GM19467 (cell line): ENCODE data around the gene KAZN.

Experiments used
- ATAC-seq: cut with Tn5 transposase; IDR thresholded peaks from one replicate; pipeline ENCODE4 v1.9.1; 2021; ENCODE audit warnings: mild to moderate bottlenecking, moderate library complexity; ENCODE audit not compliant: unreplicated experiment

The KAZN gene

DNA sequence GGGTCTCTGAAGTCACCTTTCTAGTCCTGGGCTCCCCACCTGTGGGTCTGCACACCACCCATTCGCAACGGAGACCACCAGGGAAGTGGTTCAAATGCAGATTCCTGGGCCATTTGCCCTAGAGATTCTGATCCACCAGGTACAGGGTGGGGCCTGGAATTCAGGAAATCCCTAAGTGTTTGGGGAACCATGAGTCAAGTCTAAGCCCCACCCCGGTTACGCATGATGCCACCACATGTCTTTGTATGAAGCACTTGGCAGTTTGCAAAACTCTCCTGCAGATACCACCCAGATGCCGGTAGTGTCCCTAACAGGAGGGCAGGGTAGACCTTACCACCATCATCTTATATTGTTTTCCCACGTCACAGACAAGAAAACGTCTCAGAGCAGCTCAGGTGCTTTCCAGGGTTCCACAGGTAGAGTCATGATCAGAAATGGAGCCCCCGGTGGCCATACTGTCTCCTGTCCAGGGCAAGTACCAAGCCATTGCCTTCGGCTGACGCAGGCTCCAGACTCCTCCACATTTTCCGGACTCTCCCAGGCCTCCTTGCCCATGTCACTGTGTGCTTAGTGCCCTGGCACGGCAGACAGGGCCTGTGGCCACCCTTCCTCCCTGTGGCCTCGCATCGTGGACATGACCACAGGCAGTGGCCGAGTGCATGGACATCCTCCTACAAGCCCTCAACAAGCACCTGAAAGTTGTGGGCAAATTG, 465.9 kb downstream of the KAZN start:
- ATAC-seq, result no peak

DNA sequence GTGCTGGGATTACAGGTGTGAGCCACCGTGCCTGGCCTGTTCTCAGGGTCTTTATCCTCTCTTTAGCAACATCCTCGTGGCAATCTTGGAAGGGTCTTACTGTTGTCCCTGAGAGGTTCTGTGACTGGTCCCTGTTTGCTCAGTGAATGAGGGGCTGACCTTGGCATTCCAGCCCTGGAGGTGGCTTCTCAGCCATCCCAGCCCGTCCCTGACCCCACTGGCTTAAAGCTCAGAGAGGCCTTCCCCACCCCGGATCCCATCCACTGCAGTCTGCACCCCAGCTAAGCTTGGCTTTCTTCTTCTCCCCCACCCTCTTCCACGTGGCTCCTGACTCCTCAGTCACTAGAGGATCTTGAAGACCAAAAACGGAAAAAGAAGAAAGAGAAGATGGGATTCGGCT, 466.8 kb downstream of the KAZN start:
- ATAC-seq, result no peak

DNA sequence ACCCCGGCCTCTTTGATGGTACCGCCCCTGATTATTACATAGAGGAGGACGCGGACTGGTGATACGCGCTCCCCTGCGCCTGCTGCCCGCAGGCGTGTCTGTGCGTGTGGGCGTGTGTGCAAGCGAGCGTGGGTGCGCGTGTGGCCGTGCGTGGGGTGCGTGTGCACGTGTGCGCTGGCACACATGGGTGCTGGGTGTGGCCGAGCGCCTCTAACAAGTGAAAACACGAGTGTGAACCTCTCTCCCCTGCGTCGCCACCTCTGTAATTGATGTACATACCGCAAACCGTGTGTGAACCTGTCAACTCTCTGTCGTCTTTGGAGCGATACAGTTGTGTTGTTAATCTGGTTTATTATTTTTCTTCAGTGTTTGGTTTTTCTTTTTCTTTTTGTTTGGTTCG, 467.3 kb downstream of the KAZN start:
- ATAC-seq, result no peak

DNA sequence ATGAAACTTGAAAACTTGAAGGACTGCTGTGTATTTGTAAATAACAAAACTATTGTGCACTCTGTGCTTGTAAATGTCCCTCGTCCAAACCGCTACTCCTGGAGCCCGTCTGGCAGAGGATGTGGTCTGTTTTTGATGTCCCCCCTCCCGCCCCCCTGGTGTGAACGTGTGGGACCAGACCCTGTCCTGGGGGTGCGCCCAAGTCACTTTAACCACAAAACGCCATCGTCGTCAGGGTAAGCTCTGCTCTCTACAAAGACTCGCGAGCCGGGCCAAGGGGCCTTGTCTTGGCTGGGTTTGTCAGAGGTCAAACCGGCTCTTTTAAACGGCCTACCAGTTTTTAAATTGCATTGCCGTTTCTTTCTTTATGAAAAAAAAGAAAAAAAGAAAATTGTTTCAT, 467.7 kb downstream of the KAZN start:
- ATAC-seq, result no peak

DNA sequence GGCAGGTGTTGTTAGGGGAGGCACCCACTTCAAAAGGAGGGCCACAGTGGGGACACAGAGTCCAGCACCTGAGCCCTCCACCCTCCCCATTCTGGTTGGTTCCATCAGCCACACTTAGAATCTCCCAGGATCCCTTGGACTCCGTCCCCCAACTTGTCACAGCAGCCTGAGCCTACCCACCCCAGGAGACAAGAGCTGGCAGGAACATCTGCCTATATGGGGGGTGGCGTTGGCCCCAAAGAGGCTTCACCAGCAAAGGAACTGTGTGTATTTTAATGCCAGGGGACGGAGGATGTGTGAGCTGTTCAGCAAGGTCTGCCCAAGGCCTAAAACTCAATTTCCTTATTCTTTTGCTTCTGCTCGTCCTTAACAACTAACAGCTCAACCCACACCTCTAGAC, 468.7 kb downstream of the KAZN start:
- ATAC-seq, result no peak

DNA sequence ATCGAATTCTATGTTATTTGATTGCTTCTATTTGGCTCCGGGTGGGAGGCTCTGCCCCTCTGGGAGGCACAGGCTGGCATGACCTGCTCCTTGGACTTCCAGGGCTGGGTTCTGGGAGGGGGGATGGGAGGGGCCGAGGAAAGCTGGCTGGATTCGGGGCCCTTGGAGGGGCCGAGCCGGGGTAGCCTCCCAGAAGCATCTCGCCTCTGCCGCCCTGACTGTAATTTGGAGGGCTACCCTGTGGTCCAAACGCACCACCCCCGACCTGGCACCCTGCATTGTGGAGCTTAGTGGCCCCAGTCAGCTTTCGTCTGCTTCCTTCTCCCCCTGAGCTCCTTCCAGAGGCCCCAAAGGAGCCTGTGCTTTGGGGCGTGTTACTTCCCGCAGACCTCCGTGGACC, 469.7 kb downstream of the KAZN start:
- no peak for ATAC-seq

DNA sequence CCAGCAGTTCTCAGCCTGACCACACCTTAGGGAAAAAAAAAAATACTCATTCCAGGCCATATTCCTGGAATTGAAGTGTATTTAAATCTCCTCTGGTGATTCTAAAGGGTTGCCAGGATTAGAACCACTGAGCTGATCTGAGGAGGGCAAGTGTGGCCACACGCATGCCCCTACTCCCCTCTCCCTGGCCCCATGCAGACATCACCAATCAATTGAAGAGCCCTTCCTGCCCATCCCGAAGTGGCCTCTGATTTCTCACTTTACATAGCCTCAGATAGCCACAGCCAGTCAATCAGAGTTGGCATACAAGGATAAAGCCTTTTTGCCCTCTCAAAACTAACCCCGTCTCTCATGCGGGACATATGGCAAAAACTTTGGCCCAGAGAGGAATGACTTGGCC, 470.5 kb downstream of the KAZN start:
- no peak for ATAC-seq

DNA sequence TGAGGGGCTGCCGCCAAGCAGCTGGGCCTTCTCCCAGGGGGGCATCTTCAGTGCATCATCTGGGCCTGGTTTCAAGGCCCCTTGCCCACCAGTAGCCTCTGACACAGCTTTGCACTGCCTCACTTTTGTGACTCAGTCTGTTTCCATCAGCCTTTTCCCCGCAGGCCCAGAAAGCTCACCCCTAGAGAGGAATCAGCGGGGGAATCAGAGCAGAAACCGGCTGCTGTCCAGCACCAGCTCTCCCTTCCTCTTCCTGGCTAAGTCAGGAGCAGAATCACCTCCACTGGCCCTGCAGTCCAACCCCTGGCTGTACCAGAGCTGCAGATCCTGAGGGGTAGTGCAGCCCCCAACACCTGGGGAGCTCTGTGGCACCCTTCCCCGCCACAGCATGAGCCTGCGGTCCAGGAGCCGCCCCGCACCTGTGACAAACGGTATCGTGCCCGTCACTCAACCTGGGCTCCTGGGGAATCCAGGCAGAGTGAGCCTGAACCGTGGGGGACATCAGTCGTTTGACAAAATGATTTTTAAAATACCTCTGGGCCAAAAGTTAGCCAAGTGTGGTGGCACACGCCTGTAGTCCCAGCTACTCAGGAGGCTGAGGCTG, 471.8 kb downstream of the KAZN start:
- no peak for ATAC-seq

DNA sequence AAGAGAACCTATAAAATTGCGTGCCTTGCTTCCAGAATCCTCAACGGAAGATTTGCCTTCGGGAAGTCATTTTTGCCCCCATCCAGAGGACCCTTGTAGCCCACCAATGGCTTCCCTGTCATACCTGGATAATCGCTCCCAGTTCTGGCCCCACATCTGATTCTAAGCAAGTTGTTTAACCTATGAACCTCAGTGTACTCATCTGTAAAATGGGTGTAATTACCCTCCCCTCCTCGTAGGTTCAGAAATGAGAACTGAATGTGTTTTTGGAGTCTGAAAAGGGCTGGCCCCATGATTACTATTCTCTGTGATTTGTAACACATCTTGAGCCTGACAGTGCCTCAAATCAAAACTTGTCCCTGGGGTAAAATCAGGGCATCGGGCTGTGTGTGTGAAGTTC, 473.5 kb downstream of the KAZN start:
- ATAC-seq, result no peak

DNA sequence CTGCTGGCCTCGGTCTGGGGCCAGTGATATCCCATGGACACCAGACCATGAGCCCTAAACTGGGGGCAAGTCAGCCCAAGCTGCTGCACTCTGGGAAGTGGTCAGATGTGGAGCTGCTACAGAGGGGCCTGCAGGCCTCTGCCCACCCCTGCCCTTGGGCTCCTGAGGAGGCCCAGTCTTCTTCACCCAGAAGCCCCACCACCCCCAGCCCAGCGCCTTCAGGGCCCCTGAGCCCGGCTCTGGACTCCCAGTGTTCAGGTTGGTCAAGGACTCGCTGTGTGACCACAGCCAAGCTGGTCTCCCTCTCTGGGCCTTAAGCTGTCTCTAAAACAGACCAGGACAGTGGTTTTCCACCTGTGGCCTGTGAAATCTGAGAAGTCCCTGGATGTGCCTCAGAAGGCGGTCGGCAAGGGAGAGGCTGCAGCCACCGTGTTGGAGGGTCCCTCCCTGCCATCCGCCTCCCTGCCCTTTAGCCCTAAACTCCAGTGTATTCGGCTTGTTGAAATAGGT, 475.4 kb downstream of the KAZN start:
- no peak for ATAC-seq

DNA sequence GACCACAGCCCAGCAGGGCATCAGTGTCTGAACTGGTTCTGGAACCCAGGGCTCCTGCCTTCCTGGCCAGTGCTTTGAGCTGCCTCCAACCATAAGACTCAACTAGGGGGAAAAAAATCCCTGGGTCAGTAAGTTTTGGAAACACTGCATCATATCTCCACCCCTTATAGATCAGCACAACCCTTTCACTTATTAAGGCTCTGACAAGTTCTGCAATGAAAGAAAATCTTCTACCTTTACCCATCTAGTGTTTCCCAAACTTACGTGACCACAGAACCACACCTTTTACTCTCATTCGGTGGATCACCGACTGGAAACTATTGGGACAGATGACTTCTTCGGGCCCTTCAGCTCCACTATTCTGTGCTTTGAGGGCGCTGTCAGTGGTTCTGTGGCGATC, 476.7 kb downstream of the KAZN start:
- no peak for ATAC-seq

DNA sequence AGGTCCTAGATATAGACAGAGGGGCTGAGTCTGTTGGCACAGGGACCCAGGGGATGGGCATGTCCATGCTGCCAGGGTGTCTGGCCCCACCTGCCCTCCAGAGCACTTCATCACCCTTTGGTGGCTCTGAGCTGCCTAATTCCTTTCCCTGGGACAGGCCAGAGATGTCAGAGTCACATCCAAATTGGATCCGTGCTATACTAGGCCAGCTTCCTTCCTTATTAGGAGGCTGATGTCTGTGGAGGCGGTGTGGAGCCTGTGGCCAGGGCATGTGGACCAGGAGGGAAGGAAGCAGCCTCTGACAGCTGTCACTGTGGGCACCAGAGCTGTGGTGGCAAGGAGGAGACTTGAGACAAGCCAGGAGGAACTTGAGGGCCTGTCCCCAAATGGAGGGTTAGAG, 477.3 kb downstream of the KAZN start:
- ATAC-seq, result no peak

DNA sequence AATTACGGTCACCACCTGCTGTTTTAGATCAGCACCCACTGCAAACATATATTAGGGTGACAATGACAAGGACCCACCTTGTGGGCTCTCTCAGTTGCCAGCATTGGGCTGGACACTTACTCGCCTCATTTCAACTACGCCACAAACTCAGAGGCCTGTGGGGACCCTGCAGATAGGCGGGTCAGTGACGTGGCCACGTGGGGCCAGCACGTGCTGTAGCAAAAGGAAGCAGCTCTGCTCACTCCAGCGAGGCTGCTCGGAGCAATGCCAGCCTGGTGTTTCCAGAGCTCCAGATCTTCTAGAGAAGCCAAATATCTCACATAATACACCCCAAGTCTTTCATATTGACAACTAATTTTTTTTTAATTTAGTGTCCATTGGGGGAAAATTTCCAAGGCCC, 478.3 kb downstream of the KAZN start:
- ATAC-seq, result no peak

DNA sequence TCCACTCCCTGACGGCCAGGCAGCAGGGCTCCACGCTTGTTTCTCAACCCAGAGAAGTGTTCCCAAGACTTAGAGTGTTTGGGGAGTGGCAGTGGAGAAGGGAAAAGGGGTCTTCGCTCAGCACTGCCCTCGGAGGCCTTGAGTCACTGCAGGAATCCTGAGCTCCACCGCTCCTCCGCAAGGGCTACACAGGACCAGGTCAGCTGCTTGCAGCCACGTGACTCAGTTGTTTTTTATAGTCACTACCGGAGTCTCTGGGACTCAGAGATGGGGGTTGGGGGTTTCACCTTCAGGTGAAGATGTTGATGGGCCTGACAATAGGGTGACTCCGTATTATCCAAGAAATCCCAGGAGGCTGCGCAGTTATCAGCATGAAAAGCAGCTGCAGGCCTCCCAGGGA, 478.9 kb downstream of the KAZN start:
- no peak for ATAC-seq

DNA sequence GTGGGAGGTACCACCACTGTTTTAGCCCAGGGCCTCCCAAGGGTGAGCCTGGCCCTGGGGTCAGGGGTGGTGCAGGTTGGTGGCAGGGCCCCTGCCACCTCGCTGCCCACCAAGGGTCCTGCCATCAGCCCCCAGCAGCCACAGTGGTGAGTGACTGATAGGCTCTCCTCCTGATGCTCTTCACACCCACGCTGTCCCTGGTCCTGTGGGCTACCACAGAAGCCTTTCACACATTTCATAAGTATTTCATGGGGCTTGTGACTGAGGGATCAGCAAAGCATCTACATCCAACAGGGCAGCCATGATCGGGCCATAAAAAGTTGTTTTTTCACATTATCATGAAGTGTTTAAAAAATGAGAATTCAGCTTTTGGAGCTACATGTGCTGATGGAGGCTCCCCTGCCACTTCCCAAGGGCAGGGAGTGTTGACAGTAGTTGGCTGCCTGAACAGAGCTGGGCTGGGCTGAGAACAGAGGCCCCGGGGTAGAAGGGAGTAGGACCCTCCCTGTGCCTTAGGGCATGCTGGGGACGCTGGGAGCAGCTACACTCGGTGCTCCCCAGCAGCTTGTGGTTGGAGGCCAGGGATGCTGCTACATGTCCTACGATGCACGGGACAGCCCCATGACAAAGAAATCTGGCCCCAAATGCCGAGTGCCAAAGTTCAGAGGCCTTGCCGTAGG, 482.0 kb downstream of the KAZN start:
- ATAC-seq, result no peak

DNA sequence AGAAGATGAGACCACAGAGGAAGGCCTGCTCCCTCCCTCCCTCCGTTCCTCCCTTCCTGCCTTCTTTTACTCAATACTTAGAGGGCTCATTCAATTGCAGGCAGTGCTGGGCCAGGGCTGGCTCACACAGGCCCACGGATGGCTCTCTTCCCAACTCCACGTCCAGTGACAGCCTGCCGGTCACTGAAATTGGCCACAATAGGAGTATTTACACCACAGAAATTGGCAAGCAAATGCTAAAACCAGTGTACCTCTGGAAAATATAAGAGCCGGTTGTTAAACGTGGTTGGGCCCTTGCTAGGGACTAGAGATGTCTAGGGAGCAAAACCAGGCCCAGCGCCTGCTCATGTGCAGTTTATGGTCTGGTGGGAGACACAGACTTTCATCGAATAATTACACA, 482.6 kb downstream of the KAZN start:
- no peak for ATAC-seq

DNA sequence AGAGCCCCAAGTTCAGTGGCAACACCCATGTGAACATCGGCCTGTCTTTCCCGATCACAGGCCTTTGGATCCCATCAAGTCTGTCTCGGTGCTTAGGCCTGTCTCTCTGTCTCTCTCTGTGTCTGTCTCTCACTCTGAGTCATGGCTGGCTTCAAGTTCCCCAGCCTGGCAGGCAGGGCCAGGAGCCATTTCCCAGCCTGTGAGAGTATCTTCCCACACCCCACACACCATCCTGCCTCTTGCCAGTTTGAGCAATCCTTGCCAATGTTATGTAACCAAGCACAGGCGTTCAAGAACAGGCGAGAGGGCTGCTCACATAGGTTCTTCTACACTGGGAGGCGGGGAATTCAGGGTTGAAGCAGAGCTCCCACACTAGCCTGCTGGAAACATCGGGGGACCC, 485.1 kb downstream of the KAZN start:
- no peak for ATAC-seq

DNA sequence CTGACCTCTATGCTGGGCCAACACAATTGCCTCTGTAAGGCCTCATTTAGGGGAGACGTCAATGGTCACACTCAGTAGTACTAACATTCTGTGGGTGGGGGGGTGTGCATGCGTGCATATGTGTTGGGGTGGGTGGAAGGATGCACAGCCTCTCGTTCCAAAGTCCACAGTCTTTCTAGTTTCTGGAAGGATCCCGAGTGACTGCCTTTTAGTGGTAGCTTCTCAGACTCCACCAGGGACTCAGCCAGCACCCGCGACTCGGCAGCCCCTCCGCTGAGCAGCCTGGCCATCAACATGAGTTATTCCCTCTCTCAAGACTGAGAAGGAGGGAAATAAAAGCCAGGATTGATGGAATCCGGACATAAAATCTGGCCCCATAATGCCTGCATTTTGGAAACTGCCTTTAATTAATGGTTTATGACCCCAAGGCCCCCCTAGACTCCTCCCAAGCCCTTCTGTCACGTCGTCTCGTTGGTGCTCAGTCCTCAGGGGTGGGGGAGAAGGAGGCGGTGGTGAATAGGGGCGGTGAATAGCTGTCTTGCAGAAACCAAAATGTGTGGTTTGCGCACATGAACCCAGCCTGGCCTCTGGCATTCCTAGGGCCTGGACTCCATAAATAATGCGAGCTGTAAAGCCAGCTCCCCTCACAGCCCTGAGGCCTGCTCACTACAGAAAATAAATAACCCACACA, 489.9 kb downstream of the KAZN start:
- no peak for ATAC-seq

DNA sequence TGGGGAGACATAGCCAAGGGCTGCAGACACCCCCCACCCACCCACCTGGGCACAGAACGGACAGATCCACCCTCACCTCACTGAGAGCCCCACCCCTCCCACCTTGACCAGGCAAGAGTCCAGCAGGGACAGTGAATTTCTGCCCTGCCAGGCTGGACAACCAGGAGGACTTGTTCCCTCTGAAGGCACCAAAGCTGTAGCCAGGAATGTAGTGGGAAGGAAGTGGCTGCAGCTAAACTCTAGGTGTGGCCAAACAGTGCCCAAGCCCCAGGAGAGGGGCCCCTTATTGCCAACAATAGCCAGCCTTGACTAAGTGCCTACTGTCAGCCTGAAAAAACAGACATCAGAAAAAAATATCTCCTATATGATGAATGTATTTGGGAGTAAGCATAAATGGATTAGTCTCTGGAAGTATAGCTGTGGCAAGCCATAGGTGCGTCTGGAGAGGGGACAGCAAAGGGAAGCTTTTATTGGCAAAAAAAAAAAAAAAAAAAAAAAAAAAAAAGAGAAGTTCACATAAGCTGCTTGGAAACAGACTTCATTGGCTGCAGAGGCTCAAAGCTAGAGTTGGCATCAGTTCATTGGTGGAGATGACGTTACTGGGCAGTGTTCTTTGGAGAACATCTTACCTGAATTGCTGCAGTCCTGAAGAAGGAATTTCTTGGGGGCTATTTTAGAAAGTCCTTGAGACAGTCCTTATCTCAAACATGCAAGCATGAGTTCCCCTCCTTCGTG, 490.9 kb downstream of the KAZN start:
- no peak for ATAC-seq

DNA sequence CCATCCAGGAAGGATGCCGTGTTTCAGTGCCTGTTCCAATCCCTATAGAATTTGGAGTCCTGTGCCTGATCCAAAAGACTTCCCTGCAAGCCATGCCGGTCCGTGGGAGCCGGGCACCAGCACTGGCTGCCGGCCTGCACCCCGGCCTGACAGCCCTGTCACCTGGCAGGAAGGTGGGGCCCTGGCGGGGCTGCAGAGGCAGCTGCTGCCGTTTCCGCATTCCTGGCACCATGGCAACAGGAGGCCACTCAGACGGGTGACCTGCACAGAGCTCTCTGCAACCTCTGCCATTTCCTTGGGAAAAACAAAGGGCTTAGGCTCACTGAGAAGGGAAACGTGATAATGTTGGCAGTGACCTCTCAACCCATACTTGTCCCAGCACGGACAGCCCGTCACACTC, 491.9 kb downstream of the KAZN start:
- no peak for ATAC-seq

DNA sequence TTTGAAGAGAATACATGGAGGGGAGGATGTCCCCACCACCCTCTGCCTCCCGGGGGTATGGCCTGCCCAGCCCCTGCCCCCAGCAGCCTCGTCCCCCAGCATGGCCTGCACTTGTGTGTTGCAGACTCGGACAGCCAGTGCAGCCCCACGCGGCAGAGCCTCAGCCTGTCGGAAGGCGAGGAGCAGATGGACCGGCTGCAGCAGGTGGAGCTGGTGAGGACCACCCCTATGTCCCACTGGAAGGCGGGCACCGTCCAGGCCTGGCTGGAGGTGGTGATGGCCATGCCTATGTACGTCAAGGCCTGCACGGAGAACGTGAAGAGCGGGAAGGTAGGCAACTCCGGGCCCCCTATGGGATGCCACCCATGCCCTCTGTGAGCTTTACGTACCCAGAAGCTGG, 495.6 kb downstream of the KAZN start:
- no peak for ATAC-seq
